Vagina (tissue), 2 donors: Measurements from ENCODE around the gene LRRC8C.

Experiments
- POLR2AphosphoS5 ChIP-seq, 2 donors: sonication (generic); formaldehyde crosslinking; IDR thresholded peaks; one replicate each; pipeline ENCODE4 v1.9.0; 2017; ENCODE audit warnings: antibody characterized with exemption in 2 of 2, mild to moderate bottlenecking in 2 of 2, low read depth in 1 of 2; ENCODE audit not compliant: insufficient read depth in 1 of 2
- TF ChIP-seq, protein P1 (sequence below), 3 experiments: fragments of 450-650 bp in 2 of 3; fragments of 200-600 bp in 1 of 3; sonication (generic) in 1 of 3; IDR thresholded peaks; one replicate each; pipeline ENCODE4 v1.5.1; 2017 to 2019; ENCODE audit warnings: antibody characterized with exemption in 3 of 3, mild to moderate bottlenecking in 2 of 3, moderate library complexity in 2 of 3

DNA sequence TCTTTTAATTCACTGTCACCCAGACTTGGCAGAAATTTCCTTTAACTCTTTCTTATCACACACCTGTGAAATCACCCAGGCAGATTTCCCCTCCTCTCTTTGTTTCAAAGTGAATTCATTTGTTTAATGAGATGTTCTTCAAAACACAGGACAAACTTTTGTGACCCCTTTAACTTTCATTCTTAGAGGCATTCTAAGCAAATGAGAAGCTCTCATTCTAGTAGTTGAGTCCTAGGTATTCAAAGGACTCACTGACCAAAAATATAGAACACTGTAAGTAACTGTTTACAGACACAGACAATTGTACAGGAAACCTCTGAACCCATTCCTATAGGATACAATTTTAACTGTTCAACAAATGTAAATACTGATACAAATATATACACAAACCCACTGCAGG lies 16.9 kb downstream of the LRRC8C start:
- no peak for TF ChIP-seq POLR2AphosphoS5 (IDR thresholded peaks at IDR 0.05; ENCODE audit: insufficient read depth in 1 of 2, low read depth in 1 of 2)
- TF ChIP-seq, protein P1, sequence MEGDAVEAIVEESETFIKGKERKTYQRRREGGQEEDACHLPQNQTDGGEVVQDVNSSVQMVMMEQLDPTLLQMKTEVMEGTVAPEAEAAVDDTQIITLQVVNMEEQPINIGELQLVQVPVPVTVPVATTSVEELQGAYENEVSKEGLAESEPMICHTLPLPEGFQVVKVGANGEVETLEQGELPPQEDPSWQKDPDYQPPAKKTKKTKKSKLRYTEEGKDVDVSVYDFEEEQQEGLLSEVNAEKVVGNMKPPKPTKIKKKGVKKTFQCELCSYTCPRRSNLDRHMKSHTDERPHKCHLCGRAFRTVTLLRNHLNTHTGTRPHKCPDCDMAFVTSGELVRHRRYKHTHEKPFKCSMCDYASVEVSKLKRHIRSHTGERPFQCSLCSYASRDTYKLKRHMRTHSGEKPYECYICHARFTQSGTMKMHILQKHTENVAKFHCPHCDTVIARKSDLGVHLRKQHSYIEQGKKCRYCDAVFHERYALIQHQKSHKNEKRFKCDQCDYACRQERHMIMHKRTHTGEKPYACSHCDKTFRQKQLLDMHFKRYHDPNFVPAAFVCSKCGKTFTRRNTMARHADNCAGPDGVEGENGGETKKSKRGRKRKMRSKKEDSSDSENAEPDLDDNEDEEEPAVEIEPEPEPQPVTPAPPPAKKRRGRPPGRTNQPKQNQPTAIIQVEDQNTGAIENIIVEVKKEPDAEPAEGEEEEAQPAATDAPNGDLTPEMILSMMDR (IDR thresholded peaks at IDR 0.05) = no peak
